Natural killer cell treated with Interleukin-12 subunit alpha and Interleukin-12 subunit beta and Interleukin-15 and Interleukin-18, amount 100 ng/mL, for 72 hours (primary cell): ENCODE measurements around the gene ZNF536. TPM values are rescaled to one million over a fixed set of nuclear protein-coding genes. Genes with fewer than 3 reads are reported as not detected.
A peak's percentile ranks its signal among the peaks of the same experiment; 100 is the strongest.
"Not testable (repeated sequence)": the region's sequence is repeated elsewhere in the genome, so short reads cannot be mapped to it uniquely, and the experiment has no call there.

Experiments used
- ATAC-seq, 2 donors: fragments of 150-1000 bp; cut with Tn5 transposase in 1 of 2; sonication (Bioruptor Pico), chemical (Tn5 transposase) in 1 of 2; 2 replicates each; pipeline ENCODE4 v1.10.0; 2021
- DNase-seq: peaks from one replicate; pipeline ENCODE4 v3.0.0; 2022; ENCODE audit warnings: low spot score
- H3K27ac Mint-ChIP-seq, 2 donors: 1 replicate in 1 of 2; 2 replicates in 1 of 2; pipeline ENCODE4 v1.8.0; 2022; ENCODE audit warnings: mixed read lengths in 2 of 2, mild to moderate bottlenecking in 1 of 2, moderate library complexity in 1 of 2
- H3K27me3 Mint-ChIP-seq, 2 donors: 1 replicate in 1 of 2; 2 replicates in 1 of 2; pipeline ENCODE4 v1.8.0; 2022; ENCODE audit warnings: mixed read lengths in 2 of 2
- H3K36me3 Mint-ChIP-seq: one replicate; pipeline ENCODE4 v1.8.0; 2022; ENCODE audit warnings: mixed read lengths
- H3K4me1 Mint-ChIP-seq, 2 donors: 1 replicate in 1 of 2; 2 replicates in 1 of 2; pipeline ENCODE4 v1.8.0; 2022; ENCODE audit warnings: low read depth in 2 of 2, mixed read lengths in 2 of 2, mild to moderate bottlenecking in 1 of 2
- H3K4me3 Mint-ChIP-seq: one replicate; pipeline ENCODE4 v1.8.0; 2022; ENCODE audit warnings: mixed read lengths
- H3K9me3 Mint-ChIP-seq: 2 replicates; pipeline ENCODE4 v1.8.0; 2022; ENCODE audit warnings: mixed read lengths
- total RNA-seq, 2 donors: library from RNA; stranded (reverse); gene quantifications; one replicate each; pipeline ENCODE4 v1.2.3, GENCODE V29; 2022

Gene ZNF536
- total RNA-seq, 2 donors from 2014 or later, result not detected

GRCh38 chr19:30498085-30498484 lies 125.9 kb downstream of the ZNF536 start:
- not testable (repeated sequence) for H3K27ac Mint-ChIP-seq, H3K36me3 Mint-ChIP-seq, H3K4me1 Mint-ChIP-seq, H3K4me3 Mint-ChIP-seq, ATAC-seq, H3K9me3 Mint-ChIP-seq, DNase-seq
- H3K27me3 Mint-ChIP-seq, result peaks cover 17 to 21% of the 10 kb centered on the region in 2 donors

- no peak for DNase-seq
- no peak overlapping the region for H3K27ac Mint-ChIP-seq
- H3K36me3 Mint-ChIP-seq, result no peaks in the 10 kb centered on the region
- peaks cover 19 to 21% of the 10 kb centered on the region in 2 donors for H3K27me3 Mint-ChIP-seq
- no peak for ATAC-seq
- no peaks in the 10 kb centered on the region for H3K9me3 Mint-ChIP-seq
- no peak overlapping the region for H3K4me3 Mint-ChIP-seq
- H3K4me1 Mint-ChIP-seq, result no peaks in the 10 kb centered on the region
These were observed 126.5 kb downstream of the ZNF536 start for GRCh38 chr19:30498707-30499106.

- no peaks in the 10 kb centered on the region for H3K4me1 Mint-ChIP-seq
- ATAC-seq, result no peak
- H3K4me3 Mint-ChIP-seq, result no peak overlapping the region
- H3K36me3 Mint-ChIP-seq, result no peaks in the 10 kb centered on the region
- peaks cover 8 to 10% of the 10 kb centered on the region in 2 donors for H3K27me3 Mint-ChIP-seq
- DNase-seq, result no peak
- no peaks in the 10 kb centered on the region for H3K9me3 Mint-ChIP-seq
- no peak overlapping the region for H3K27ac Mint-ChIP-seq
These were observed 132.1 kb downstream of the ZNF536 start for GRCh38 chr19:30504272-30504671.

- no peak for ATAC-seq
- Mint-ChIP-seq H3K27me3 (peaks cover 0 to 2% of the 10 kb centered on the region in 2 donors), H3K9me3 (no peaks in the 10 kb centered on the region), H3K36me3 (no peaks in the 10 kb centered on the region), H3K27ac (no peak overlapping the region), H3K4me3 (no peak overlapping the region), H3K4me1 (no peaks in the 10 kb centered on the region)
- no peak for DNase-seq
These were observed 140.2 kb downstream of the ZNF536 start for GRCh38 chr19:30512176-30513081.

- ATAC-seq (no peak), DNase-seq (no peak)
- H3K36me3 Mint-ChIP-seq, result no peaks in the 10 kb centered on the region
- H3K27me3 Mint-ChIP-seq, result peaks cover 0 to 2% of the 10 kb centered on the region in 2 donors
- H3K9me3 Mint-ChIP-seq, result no peaks in the 10 kb centered on the region
- no peaks in the 10 kb centered on the region for H3K4me1 Mint-ChIP-seq
- no peak overlapping the region for H3K4me3 Mint-ChIP-seq
- H3K27ac Mint-ChIP-seq, result no peak overlapping the region
These were observed 140.9 kb downstream of the ZNF536 start for GRCh38 chr19:30513082-30513411.

- Mint-ChIP-seq H3K9me3 (no peaks in the 10 kb centered on the region), H3K27me3 (peaks cover 0 to 2% of the 10 kb centered on the region in 2 donors), H3K4me1 (no peaks in the 10 kb centered on the region), H3K27ac (no peak overlapping the region), H3K4me3 (no peak overlapping the region), H3K36me3 (no peaks in the 10 kb centered on the region)
- DNase-seq, result no peak
- ATAC-seq, result no peak
These were observed 143.9 kb downstream of the ZNF536 start for GRCh38 chr19:30516111-30516510.

GRCh38 chr19:30516531-30516930 lies 144.3 kb downstream of the ZNF536 start:
- Mint-ChIP-seq H3K4me3 (no peak overlapping the region), H3K36me3 (no peaks in the 10 kb centered on the region), H3K9me3 (no peaks in the 10 kb centered on the region), H3K4me1 (no peaks in the 10 kb centered on the region), H3K27ac (no peak overlapping the region), H3K27me3 (peaks cover 0 to 2% of the 10 kb centered on the region in 2 donors)
- ATAC-seq, result no peak
- DNase-seq, result no peak

GRCh38 chr19:30518965-30519606 lies 146.9 kb downstream of the ZNF536 start:
- no peaks in the 10 kb centered on the region for H3K9me3 Mint-ChIP-seq
- H3K27ac Mint-ChIP-seq, result no peak overlapping the region
- ATAC-seq, result peak; percentile 17 to 25

GRCh38 chr19:30519607-30520205 lies 147.5 kb downstream of the ZNF536 start:
- ATAC-seq, result peak in 1 of 2 donors; percentile 7
- no peaks in the 10 kb centered on the region for H3K36me3 Mint-ChIP-seq
- H3K4me1 Mint-ChIP-seq, result no peaks in the 10 kb centered on the region

More at GRCh38 chr19:30518965-30519606, 146.9 kb downstream of the ZNF536 start:
- no peak for DNase-seq
- Mint-ChIP-seq H3K4me1 (no peaks in the 10 kb centered on the region), H3K27me3 (no peaks in the 10 kb centered on the region), H3K4me3 (no peak overlapping the region), H3K36me3 (no peaks in the 10 kb centered on the region)

GRCh38 chr19:30520735-30521479 lies 148.7 kb downstream of the ZNF536 start:
- Mint-ChIP-seq H3K27me3 (peaks cover 0 to 6% of the 10 kb centered on the region in 2 donors), H3K4me3 (no peak overlapping the region)

More at GRCh38 chr19:30519607-30520205, 147.5 kb downstream of the ZNF536 start:
- Mint-ChIP-seq H3K4me3 (no peak overlapping the region), H3K27ac (no peak overlapping the region), H3K27me3 (no peaks in the 10 kb centered on the region), H3K9me3 (no peaks in the 10 kb centered on the region)
- DNase-seq, result no peak

GRCh38 chr19:30521937-30522336 lies 149.8 kb downstream of the ZNF536 start:
- ATAC-seq (no peak), DNase-seq (no peak)
- H3K4me1 Mint-ChIP-seq, result no peaks in the 10 kb centered on the region
- peaks cover 0 to 6% of the 10 kb centered on the region in 2 donors for H3K27me3 Mint-ChIP-seq
- H3K9me3 Mint-ChIP-seq, result no peaks in the 10 kb centered on the region
- H3K4me3 Mint-ChIP-seq, result no peak overlapping the region
- H3K36me3 Mint-ChIP-seq, result no peaks in the 10 kb centered on the region
- no peak overlapping the region for H3K27ac Mint-ChIP-seq

More at GRCh38 chr19:30520735-30521479, 148.7 kb downstream of the ZNF536 start:
- Mint-ChIP-seq H3K36me3 (no peaks in the 10 kb centered on the region), H3K9me3 (no peaks in the 10 kb centered on the region), H3K27ac (no peak overlapping the region), H3K4me1 (no peaks in the 10 kb centered on the region)
- no peak for ATAC-seq
- no peak for DNase-seq

- Mint-ChIP-seq H3K27me3 (peaks cover 0 to 6% of the 10 kb centered on the region in 2 donors), H3K27ac (no peak overlapping the region), H3K36me3 (no peaks in the 10 kb centered on the region), H3K4me1 (no peaks in the 10 kb centered on the region), H3K4me3 (no peak overlapping the region), H3K9me3 (no peaks in the 10 kb centered on the region)
- ATAC-seq (no peak), DNase-seq (no peak)
These were observed 150.2 kb downstream of the ZNF536 start for GRCh38 chr19:30522341-30522740.

- Mint-ChIP-seq H3K27me3 (peaks cover 0 to 6% of the 10 kb centered on the region in 2 donors), H3K9me3 (no peaks in the 10 kb centered on the region), H3K4me3 (no peak overlapping the region), H3K36me3 (no peaks in the 10 kb centered on the region), H3K27ac (no peak overlapping the region), H3K4me1 (no peaks in the 10 kb centered on the region)
- ATAC-seq (no peak), DNase-seq (no peak)
These were observed 151.6 kb downstream of the ZNF536 start for GRCh38 chr19:30523791-30524190.
